ENCODE data around the gene TFEC.

TFEC gene

GRCh38 chr7:116037401-116037800, 6.8 kb upstream of the TFEC start:
- no peak overlapping the region for H2AFZ ChIP-seq (ENCODE audit: low read depth)
- no peaks in the 10 kb centered on the region for H4K20me1 ChIP-seq (ENCODE audit: insufficient read depth)
- H3K27ac ChIP-seq: no peak overlapping the region
- no peak for TF ChIP-seq CTCF (conservative IDR thresholded peaks at IDR 0.05; ENCODE audit: low read depth, low read length)
- no peaks in the 10 kb centered on the region for H3K27me3 ChIP-seq (ENCODE audit: insufficient read depth, low read depth)
- H3K4me2 ChIP-seq: no peak overlapping the region
- H3K9ac ChIP-seq: no peak overlapping the region
- H3K4me1 ChIP-seq (ENCODE audit: low read depth, poor library complexity, severe bottlenecking): no peaks in the 10 kb centered on the region
- no peak overlapping the region for H3K4me3 ChIP-seq (IDR thresholded peaks at IDR 0.05; ENCODE audit: insufficient read depth, low read depth, low read length)
- no peaks in the 10 kb centered on the region for H3K36me3 ChIP-seq (ENCODE audit: insufficient read depth)
- H3K79me2 ChIP-seq (ENCODE audit: insufficient read depth, low read depth): no peaks in the 10 kb centered on the region

GRCh38 chr7:116034411-116034810, 3.8 kb upstream of the TFEC start:
- TF ChIP-seq CTCF (conservative IDR thresholded peaks at IDR 0.05; ENCODE audit: low read depth, low read length): no peak
- no peak overlapping the region for H3K4me2 ChIP-seq
- H2AFZ ChIP-seq (ENCODE audit: low read depth): no peak overlapping the region
- H3K79me2 ChIP-seq (ENCODE audit: insufficient read depth, low read depth): no peaks in the 10 kb centered on the region
- no peaks in the 10 kb centered on the region for H3K36me3 ChIP-seq (ENCODE audit: insufficient read depth)
- H3K27ac ChIP-seq: no peak overlapping the region
- no peaks in the 10 kb centered on the region for H3K4me1 ChIP-seq (ENCODE audit: low read depth, poor library complexity, severe bottlenecking)
- H3K9ac ChIP-seq: no peak overlapping the region
- H3K4me3 ChIP-seq (IDR thresholded peaks at IDR 0.05; ENCODE audit: insufficient read depth, low read depth, low read length): no peak overlapping the region
- H4K20me1 ChIP-seq (ENCODE audit: insufficient read depth): no peaks in the 10 kb centered on the region
- H3K27me3 ChIP-seq (ENCODE audit: insufficient read depth, low read depth): no peaks in the 10 kb centered on the region

DNA sequence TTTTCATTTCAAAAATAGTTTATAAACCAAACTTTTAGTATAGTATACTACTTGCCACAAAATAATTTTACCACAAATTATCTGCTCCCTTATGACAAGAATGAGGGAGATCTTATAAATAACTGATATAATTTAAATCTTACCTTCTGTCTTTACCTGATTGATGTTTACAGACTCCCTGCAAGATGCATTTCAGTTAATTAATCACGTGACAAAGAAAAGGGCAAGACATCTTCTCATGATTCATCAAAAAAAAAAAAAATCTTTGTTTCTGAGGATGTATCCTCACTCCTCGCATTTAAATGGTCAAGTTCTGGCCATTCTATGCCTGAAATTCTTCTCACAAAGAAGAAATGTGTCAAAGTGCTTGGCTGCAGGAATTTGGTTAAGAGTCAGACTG, 2.3 kb upstream of the TFEC start:
- Histone ChIP-seq H3K27ac (no peak overlapping the region), H4K20me1 (ENCODE audit: insufficient read depth) (no peaks in the 10 kb centered on the region), H3K4me2 (no peak overlapping the region), H3K9ac (no peak overlapping the region), H3K27me3 (ENCODE audit: insufficient read depth, low read depth) (no peaks in the 10 kb centered on the region), H3K4me1 (ENCODE audit: low read depth, poor library complexity, severe bottlenecking) (no peaks in the 10 kb centered on the region), H3K36me3 (ENCODE audit: insufficient read depth) (no peaks in the 10 kb centered on the region), H2AFZ (ENCODE audit: low read depth) (no peak overlapping the region), H3K79me2 (ENCODE audit: insufficient read depth, low read depth) (no peaks in the 10 kb centered on the region), H3K4me3 (IDR thresholded peaks at IDR 0.05; ENCODE audit: insufficient read depth, low read depth, low read length) (no peak overlapping the region)
- no peak for TF ChIP-seq CTCF (conservative IDR thresholded peaks at IDR 0.05; ENCODE audit: low read depth, low read length)

- no peak for TF ChIP-seq CTCF (conservative IDR thresholded peaks at IDR 0.05; ENCODE audit: low read depth, low read length)
- no peaks in the 10 kb centered on the region for H3K4me1 ChIP-seq (ENCODE audit: low read depth, poor library complexity, severe bottlenecking)
- no peak overlapping the region for H3K9ac ChIP-seq
- H2AFZ ChIP-seq (ENCODE audit: low read depth): no peak overlapping the region
- no peak overlapping the region for H3K27ac ChIP-seq
- no peaks in the 10 kb centered on the region for H3K36me3 ChIP-seq (ENCODE audit: insufficient read depth)
- H3K4me3 ChIP-seq (IDR thresholded peaks at IDR 0.05; ENCODE audit: insufficient read depth, low read depth, low read length): no peak overlapping the region
- H3K79me2 ChIP-seq (ENCODE audit: insufficient read depth, low read depth): no peaks in the 10 kb centered on the region
- H3K4me2 ChIP-seq: no peak overlapping the region
- no peaks in the 10 kb centered on the region for H3K27me3 ChIP-seq (ENCODE audit: insufficient read depth, low read depth)
- no peaks in the 10 kb centered on the region for H4K20me1 ChIP-seq (ENCODE audit: insufficient read depth)
These were observed 1.8 kb downstream of the TFEC start for GRCh38 chr7:116028787-116029186.

GRCh38 chr7:116027786-116028185, 2.8 kb downstream of the TFEC start:
- Histone ChIP-seq H3K4me1 (ENCODE audit: low read depth, poor library complexity, severe bottlenecking) (no peaks in the 10 kb centered on the region), H3K36me3 (ENCODE audit: insufficient read depth) (no peaks in the 10 kb centered on the region), H3K27ac (no peak overlapping the region), H3K9ac (no peak overlapping the region), H4K20me1 (ENCODE audit: insufficient read depth) (no peaks in the 10 kb centered on the region), H3K4me2 (no peak overlapping the region), H2AFZ (ENCODE audit: low read depth) (no peak overlapping the region), H3K79me2 (ENCODE audit: insufficient read depth, low read depth) (no peaks in the 10 kb centered on the region), H3K4me3 (IDR thresholded peaks at IDR 0.05; ENCODE audit: insufficient read depth, low read depth, low read length) (no peak overlapping the region), H3K27me3 (ENCODE audit: insufficient read depth, low read depth) (no peaks in the 10 kb centered on the region)
- no peak for TF ChIP-seq CTCF (conservative IDR thresholded peaks at IDR 0.05; ENCODE audit: low read depth, low read length)
